GM21529 (cell line): ENCODE measurements around the gene RPL7A.
"Not testable (repeated sequence)": the region's sequence is repeated elsewhere in the genome, so short reads cannot be mapped to it uniquely, and the experiment has no call there.

Experiments
- ATAC-seq: cut with Tn5 transposase; IDR thresholded peaks from one replicate; pipeline ENCODE4 v1.9.1; 2021; ENCODE audit not compliant: unreplicated experiment

Gene RPL7A

GRCh38 chr9:133386338-133386737, 38.3 kb downstream of the RPL7A start:
- ATAC-seq, result no peak

- ATAC-seq, result no peak
These were observed 39.7 kb downstream of the RPL7A start for GRCh38 chr9:133387680-133388079.

GRCh38 chr9:133389025-133389557, 41.1 kb downstream of the RPL7A start:
- ATAC-seq, result no peak

GRCh38 chr9:133389562-133389961, 41.5 kb downstream of the RPL7A start:
- ATAC-seq, result no peak

- no peak for ATAC-seq
These were observed 42.7 kb downstream of the RPL7A start for GRCh38 chr9:133390713-133391112.

GRCh38 chr9:133391449-133391848, 43.4 kb downstream of the RPL7A start:
- not testable (repeated sequence) for ATAC-seq

GRCh38 chr9:133392308-133392707, 44.3 kb downstream of the RPL7A start:
- ATAC-seq, result not testable (repeated sequence)

- no peak for ATAC-seq
These were observed 45.4 kb downstream of the RPL7A start for GRCh38 chr9:133393399-133393798.

GRCh38 chr9:133394687-133395271, 46.8 kb downstream of the RPL7A start:
- ATAC-seq, result no peak

GRCh38 chr9:133396952-133397351, 48.9 kb downstream of the RPL7A start:
- no peak for ATAC-seq

- no peak for ATAC-seq
These were observed 49.4 kb downstream of the RPL7A start for GRCh38 chr9:133397370-133397769.

- no peak for ATAC-seq
These were observed 49.9 kb downstream of the RPL7A start for GRCh38 chr9:133397895-133398294.

- ATAC-seq, result no peak
These were observed 52.3 kb downstream of the RPL7A start for GRCh38 chr9:133400292-133400691.
